Fibroblast of lung (primary cell): ENCODE measurements around the gene ADGRL2. TPM values are rescaled to one million over a fixed set of nuclear protein-coding genes. Genes with fewer than 3 reads are reported as not detected.
A peak's percentile ranks its signal among the peaks of the same experiment; 100 is the strongest.

Experiments
- DNase-seq, 2 donors: peaks; one replicate each; pipeline versions ENCODE4 v3.0.0 to v3.0.0-alpha.2; 2010; ENCODE audit warnings: low read depth in 2 of 2
- H2AFZ ChIP-seq: 2 replicates; pipeline ENCODE4 v1.5.1; 2012; ENCODE audit warnings: low read length, control low read depth, inconsistent platforms
- H3K27ac ChIP-seq: 2 replicates; pipeline ENCODE4 v1.5.1; 2011; ENCODE audit warnings: low read length, control low read depth; ENCODE audit not compliant: insufficient read depth
- H3K27me3 ChIP-seq: 2 replicates; pipeline ENCODE4 v1.5.1; 2011; ENCODE audit warnings: mild to moderate bottlenecking, low read length; ENCODE audit not compliant: control insufficient read depth, insufficient read depth
- H3K36me3 ChIP-seq: 2 replicates; pipeline ENCODE4 v1.5.1; 2011; ENCODE audit warnings: low read length; ENCODE audit not compliant: control insufficient read depth, insufficient read depth
- H3K4me1 ChIP-seq: 2 replicates; pipeline ENCODE4 v1.5.1; 2011; ENCODE audit warnings: low read length; ENCODE audit not compliant: control insufficient read depth, insufficient read depth; ENCODE audit errors: extremely low read depth
- H3K4me2 ChIP-seq: 2 replicates; pipeline ENCODE4 v1.5.1; 2011; ENCODE audit warnings: low read length, control low read depth; ENCODE audit not compliant: insufficient read depth; ENCODE audit errors: extremely low read depth
- H3K4me3 ChIP-seq, 4 experiments: fragments of 200-600 bp in 1 of 4; sonication (generic) in 1 of 4; replicated peaks in 1 of 4; 2 replicates each; pipeline ENCODE4 v1.5.1; 2011 to 2016; ENCODE audit warnings: low read length in 4 of 4, low read depth in 3 of 4, mild to moderate bottlenecking in 3 of 4, control low read depth in 2 of 4, inconsistent platforms in 1 of 4, mixed read lengths in 1 of 4; ENCODE audit not compliant: insufficient read depth in 1 of 4; ENCODE audit errors: control extremely low read depth in 1 of 4
- H3K79me2 ChIP-seq: 2 replicates; pipeline ENCODE4 v1.5.1; 2012; ENCODE audit warnings: mild to moderate bottlenecking, low read length, inconsistent platforms; ENCODE audit not compliant: control insufficient read depth, insufficient read depth
- H3K9ac ChIP-seq: 2 replicates; pipeline ENCODE4 v1.5.1; 2011; ENCODE audit warnings: mild to moderate bottlenecking, low read length, control low read depth; ENCODE audit not compliant: insufficient read depth
- H3K9me3 ChIP-seq: 2 replicates; pipeline ENCODE4 v1.5.1; 2012; ENCODE audit warnings: low read depth, low read length; ENCODE audit not compliant: control insufficient read depth, insufficient read depth
- H4K20me1 ChIP-seq: 2 replicates; pipeline ENCODE4 v1.5.1; 2011; ENCODE audit warnings: low read length; ENCODE audit not compliant: control insufficient read depth, insufficient read depth; ENCODE audit errors: extremely low read depth
- CTCF ChIP-seq, 2 donors: IDR thresholded peaks in 1 of 2; conservative IDR thresholded peaks in 1 of 2; 1 replicate in 1 of 2; 2 replicates in 1 of 2; pipeline ENCODE4 v1.5.1; 2011 to 2012; ENCODE audit warnings: low read length in 2 of 2, control low read depth in 1 of 2, inconsistent platforms in 1 of 2, low read depth in 1 of 2, mild to moderate bottlenecking in 1 of 2
- EZH2 ChIP-seq: IDR thresholded peaks from 2 replicates; pipeline ENCODE4 v1.5.1; 2012; ENCODE audit warnings: low read length, control low read depth, mild to moderate bottlenecking; ENCODE audit errors: missing control alignments
- polyA plus RNA-seq, 2 donors: library from polyadenylated mRNA; depleted of rRNA in 1 of 2; stranded (reverse) in 1 of 2; unstranded in 1 of 2; fragments of >200 nt; gene quantifications; 2 replicates each; pipeline ENCODE4 v1.2.1, GENCODE V29; 2011 to 2012; ENCODE audit warnings: missing spikeins in 1 of 2
- total RNA-seq: library from RNA; depleted of rRNA; stranded (reverse); fragments of >200 nt; gene quantifications from 2 replicates; pipeline ENCODE4 v1.2.1, GENCODE V29; 2014

Gene ADGRL2
- total and polyA plus RNA-seq, 2 donors (not counting 1 experiment from before 2014, with no cell fraction given) = 74.1 to 196 TPM

- no peaks in the 10 kb centered on the region for H3K79me2 ChIP-seq
- no peaks in the 10 kb centered on the region for H3K4me1 ChIP-seq
- H3K36me3 ChIP-seq = no peaks in the 10 kb centered on the region
- H3K9me3 ChIP-seq = no peaks in the 10 kb centered on the region
- no peak overlapping the region for H3K27ac ChIP-seq
- H3K4me3 ChIP-seq = no peak overlapping the region
- H3K4me2 ChIP-seq = no peak overlapping the region
- no peak overlapping the region for H2AFZ ChIP-seq
- H4K20me1 ChIP-seq = no peaks in the 10 kb centered on the region
- H3K9ac ChIP-seq = no peak overlapping the region
- H3K27me3 ChIP-seq = no peaks in the 10 kb centered on the region
- DNase-seq = no peak
- TF ChIP-seq CTCF (conservative IDR thresholded peaks at IDR 0.05 in 1 of 2, IDR thresholded peaks at IDR 0.05 in 1 of 2; ENCODE audit: low read depth in 1 of 2, low read length in 2 of 2) = no peak
- TF ChIP-seq EZH2 = no peak
Observed at GRCh38 chr1:81976539-81976938, 175.8 kb downstream of the ADGRL2 start.

GRCh38 chr1:81978945-81979344, 178.2 kb downstream of the ADGRL2 start:
- TF ChIP-seq EZH2 (no peak), CTCF (conservative IDR thresholded peaks at IDR 0.05 in 1 of 2, IDR thresholded peaks at IDR 0.05 in 1 of 2; ENCODE audit: low read depth in 1 of 2, low read length in 2 of 2) (no peak)
- Histone ChIP-seq H3K9me3 (no peaks in the 10 kb centered on the region), H3K4me2 (no peak overlapping the region), H4K20me1 (no peaks in the 10 kb centered on the region), H3K4me3 (no peak overlapping the region), H2AFZ (no peak overlapping the region), H3K79me2 (no peaks in the 10 kb centered on the region), H3K27ac (no peak overlapping the region), H3K9ac (no peak overlapping the region), H3K36me3 (no peaks in the 10 kb centered on the region), H3K27me3 (no peaks in the 10 kb centered on the region), H3K4me1 (no peaks in the 10 kb centered on the region)
- DNase-seq = peak in 1 of 2 donors; percentile 20

DNA sequence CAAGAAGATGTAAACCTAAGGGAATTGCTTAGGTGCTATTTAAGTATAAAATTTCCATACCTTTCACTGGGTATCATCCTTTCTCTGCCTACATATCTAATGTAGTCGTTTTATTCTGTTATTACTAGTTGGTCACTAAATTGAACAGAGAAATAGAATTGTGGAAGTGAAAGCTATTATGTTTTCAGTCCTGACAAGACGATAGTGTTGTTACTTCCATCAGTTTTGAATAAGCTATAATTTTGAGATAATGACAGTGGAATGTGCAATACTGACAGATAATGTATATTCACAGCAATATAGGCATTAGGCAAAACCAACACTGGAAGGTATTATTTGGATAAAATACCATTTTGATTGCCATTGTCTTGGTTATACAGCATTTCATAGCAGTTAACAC, 181.8 kb downstream of the ADGRL2 start:
- Histone ChIP-seq H3K4me1 (no peaks in the 10 kb centered on the region), H4K20me1 (no peaks in the 10 kb centered on the region), H3K27me3 (no peaks in the 10 kb centered on the region), H3K27ac (no peak overlapping the region), H3K79me2 (no peaks in the 10 kb centered on the region), H3K4me3 (no peak overlapping the region), H3K4me2 (no peak overlapping the region), H3K9me3 (no peaks in the 10 kb centered on the region), H3K36me3 (no peaks in the 10 kb centered on the region), H2AFZ (no peak overlapping the region), H3K9ac (no peak overlapping the region)
- DNase-seq = no peak
- no peak for TF ChIP-seq CTCF (conservative IDR thresholded peaks at IDR 0.05 in 1 of 2, IDR thresholded peaks at IDR 0.05 in 1 of 2; ENCODE audit: low read depth in 1 of 2, low read length in 2 of 2)
- TF ChIP-seq EZH2 = no peak
